SKM-1 (cell line): Measurements from ENCODE around the gene VSIG1.
A peak's percentile ranks its signal among the peaks of the same experiment; 100 is the strongest.

Experiments used
- DNase-seq: peaks from one replicate; lab custom pipeline; 2025; ENCODE audit not compliant: unreplicated experiment; lab: John Stamatoyannopoulos, UW

The VSIG1 gene

DNA sequence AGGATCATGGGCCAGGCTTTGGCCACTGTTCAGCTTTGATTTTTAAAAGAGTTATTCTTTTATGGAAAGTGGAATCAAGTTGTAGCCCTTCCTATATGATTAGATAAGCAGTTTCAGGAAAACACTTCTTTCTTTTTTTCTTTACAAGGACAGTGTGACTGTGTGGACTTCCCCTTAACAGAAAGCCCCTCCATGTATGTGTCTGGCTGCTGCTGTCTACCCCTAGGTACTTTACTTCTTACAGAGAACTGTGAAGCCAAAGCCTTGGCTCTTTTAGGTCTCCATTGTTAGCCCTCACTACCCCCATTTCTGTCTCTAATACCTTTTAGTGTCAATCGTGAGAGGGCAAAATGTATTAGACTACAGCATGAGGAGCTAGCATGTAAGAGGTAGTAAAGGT lies 19.1 kb downstream of the VSIG1 start:
- DNase-seq, result no peak

DNA sequence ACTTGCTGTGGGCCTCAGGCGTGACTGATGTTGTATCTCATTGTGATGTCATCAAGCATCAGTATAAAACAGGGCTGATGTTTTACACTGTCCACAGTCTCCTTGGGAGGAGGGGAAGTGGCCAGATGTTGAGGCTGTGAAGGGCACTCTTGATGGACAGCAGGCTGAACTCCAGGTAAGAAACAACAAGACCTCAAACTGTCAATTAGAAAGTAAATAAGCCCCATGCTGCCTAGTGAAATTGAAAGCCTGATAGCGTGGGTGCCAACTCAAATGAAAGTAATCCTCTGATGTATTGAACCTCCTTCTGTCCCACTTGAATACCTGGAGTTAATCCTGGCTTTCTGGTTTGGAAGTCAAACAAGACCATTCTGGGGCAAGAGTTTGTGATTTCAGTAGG lies 19.7 kb downstream of the VSIG1 start:
- no peak for DNase-seq

DNA sequence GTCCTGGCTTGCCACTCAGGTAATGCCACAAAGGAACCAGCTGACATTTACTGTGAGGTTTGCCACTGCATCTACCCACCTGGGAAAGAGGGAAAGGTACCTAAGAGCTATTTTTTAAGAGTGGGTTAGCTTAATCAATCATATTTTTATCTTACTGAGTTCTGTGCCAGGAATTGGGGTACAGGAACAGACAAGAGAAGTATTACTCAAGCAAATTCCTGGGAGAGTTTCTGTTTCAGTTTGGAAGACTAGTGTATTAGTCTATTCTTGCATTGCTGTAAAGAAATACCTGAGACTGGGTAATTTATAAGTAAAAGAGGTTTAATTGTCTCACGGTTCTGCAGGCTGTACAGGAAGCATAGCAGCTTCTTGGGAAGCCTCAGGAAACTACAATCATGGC lies 23.3 kb downstream of the VSIG1 start:
- DNase-seq, result no peak

DNA sequence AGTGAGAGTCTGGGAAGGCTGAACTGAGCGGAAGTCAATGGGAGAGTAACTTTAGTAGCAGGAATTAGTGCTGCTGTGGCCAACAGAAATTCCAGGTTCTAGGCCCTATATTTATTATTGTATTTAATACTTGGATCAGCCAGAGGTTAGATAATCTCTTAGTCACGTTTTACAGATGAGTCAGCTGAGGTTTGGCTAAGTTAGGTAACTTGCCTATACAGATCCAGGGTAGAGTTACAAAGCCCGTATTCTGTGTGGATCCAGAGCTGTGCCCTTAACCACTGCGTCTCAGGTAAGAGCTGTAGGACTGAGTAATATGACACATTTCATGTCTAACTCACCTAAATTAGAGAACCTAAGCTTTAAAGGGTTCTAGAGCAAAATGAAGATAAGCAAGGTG lies 26.0 kb downstream of the VSIG1 start:
- no peak for DNase-seq

DNA sequence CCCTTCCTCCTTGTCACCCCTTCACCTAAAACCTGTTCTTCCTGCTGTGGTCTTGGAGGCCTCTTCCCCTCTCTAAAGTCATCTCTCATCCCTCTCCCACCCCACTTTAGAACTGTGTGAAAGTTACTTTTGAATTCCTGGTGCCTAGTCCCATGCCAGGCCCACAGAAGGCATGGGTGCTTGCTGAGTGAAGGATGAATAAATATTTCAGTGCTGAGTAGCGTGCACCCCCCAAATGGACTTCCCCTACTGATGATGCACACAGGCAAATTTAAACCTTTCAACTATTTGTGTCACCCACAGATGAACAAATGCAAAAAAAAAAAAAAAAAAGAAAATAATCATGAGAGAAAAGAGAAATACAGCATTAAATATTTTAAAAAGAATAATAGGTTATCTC lies 26.7 kb downstream of the VSIG1 start:
- no peak for DNase-seq

DNA sequence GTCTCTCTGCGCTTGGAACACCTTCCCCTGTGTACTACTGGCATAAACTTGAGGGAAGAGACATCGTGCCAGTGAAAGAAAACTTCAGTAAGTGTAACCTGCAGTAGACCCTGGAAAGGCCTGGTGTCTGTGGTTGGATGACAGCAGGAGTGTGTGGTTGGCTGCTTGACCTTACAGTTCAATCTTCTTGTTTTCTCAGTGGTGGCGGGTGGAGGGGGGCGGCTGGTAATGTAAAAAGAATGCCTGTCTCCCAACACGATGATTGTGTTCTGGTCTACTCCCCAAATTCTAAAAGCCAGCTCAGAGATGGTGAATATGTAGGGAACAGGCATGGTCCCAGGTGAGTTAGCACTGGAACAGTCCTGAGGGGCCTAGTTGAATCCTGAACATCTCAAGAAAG lies 27.9 kb downstream of the VSIG1 start:
- DNase-seq, result no peak

DNA sequence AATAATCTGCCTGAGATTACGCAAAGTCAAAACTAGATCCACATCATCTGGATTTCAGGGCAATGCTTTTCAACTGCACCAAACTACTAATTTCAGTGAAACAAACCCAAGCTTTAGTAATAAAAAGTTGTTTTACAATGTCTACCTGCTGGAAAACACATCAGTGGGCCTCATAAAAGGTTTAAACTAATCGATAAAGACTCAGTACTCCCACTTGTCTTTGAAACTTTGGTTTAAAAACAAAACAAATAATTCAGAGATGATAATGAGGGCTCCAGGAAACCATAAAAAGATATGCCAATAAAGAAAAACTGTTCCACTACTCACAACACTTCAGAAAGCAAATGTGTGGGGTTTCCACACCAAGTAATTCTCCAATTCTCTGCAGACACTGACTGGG lies 36.2 kb downstream of the VSIG1 start:
- DNase-seq, result no peak

DNA sequence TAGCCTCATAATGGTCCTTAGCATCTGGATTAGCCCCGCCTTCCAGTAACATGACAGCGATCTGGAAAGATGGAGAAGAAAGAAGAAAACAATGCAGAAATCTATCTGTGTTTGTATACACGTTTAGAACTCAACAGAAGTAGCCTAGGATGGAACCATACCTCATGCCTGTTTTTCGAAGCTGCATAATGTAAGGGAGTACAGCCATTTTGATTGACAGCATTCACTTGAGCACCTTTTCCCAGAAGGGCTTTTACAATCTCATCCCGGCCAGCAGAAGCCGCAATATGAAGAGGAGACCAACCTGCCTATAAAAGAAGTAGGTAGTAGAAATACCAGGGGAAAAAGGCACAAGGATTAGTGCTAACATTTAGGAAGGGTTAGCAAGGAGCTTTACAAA lies 42.9 kb downstream of the VSIG1 start:
- DNase-seq, result no peak

DNA sequence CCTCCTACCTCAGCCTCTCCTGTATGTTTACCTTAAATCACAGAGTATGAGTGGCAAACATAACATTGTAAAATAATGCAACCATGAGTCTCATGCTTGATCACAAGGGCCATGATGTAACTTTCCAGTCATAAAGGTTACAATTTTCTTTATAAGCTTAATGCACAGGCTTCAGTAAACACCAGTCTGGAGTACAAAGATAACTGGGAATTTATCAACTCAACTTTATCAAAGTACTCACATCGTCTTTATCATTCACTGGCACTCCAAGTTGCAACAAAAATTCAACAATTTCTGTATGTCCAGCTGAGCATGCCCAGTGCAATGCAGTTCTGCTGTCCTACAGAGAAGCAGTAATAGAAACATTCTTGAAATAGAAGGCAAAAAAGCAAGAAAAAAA lies 43.6 kb downstream of the VSIG1 start:
- DNase-seq, result no peak

DNA sequence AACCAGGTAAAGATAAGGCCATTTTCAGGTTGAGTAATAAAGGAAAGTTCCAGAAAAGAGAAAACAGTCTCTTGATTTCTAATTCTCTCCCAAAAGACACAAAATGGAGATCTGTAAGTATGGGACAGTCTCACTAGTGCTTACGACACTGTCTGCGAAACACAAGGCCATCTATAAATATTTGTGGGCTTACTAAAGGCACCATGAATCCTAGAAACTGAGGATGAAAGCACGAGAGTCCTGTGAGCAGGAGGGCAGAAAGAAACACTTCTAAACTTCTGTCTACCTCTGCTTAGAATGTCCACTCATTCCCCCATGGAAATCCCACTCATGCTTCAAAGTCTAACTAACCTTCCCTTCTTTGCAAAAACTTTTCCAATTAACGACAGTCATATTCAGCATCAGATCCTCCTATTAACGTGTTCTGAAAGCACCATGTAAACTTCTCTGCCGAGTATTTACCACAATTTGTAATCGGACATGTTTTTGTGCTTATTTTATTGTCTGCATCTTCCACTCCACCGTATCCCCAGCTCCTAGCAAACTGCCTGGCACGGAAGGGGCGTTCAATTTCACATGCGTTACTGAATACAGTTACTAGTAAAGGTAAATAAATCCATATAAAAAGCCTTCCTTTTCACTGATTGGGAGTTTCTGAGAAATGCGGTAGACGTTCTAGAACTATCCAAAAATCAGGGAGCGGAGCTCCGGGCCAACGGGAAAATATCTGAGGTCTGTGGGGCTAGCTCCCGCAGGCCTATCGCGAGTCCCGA lies 45.8 kb downstream of the VSIG1 start:
- no peak for DNase-seq

DNA sequence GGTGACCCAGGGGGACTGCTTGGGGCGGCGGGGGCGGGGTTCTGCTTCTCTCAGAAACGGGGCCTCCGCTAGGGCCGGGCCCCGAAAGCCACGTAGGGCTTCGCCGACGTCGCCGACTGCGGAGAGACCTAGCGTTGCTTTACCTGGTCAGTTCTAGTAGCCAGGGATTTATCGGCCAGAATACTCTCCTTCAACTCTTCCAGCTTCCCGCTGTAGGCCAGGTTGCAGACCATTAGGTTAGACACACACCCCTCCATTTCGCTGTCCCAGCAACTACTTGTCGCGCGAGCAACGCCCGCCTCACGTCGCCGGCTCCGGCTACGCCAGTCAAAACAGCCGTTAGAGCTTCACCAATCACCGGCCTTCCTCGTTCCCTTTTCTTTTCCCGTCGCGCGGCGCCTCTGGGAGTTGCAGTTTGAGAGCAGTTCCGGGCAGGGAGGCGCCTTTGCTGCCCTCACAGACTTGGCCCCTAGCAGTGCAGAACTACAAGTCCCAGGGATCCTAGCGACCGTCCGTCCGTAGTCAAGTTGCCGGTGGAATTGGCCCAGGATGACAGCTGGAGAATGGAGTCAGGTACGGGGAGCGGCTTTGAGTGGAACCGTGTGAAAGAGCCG lies 46.5 kb downstream of the VSIG1 start, which contains the start of the genes ATG4A and PSMD10:
Gene ATG4A, plus strand, starts transcription at position 515 of the 614 bp plus-strand sequence. Its CDS starts 49 bp downstream, at position 564.
Gene PSMD10, minus strand, starts transcription at position 279 of the 614 bp plus-strand sequence. Its CDS starts 22 bp downstream, at position 257.
- DNase-seq, result peak; percentile 76

DNA sequence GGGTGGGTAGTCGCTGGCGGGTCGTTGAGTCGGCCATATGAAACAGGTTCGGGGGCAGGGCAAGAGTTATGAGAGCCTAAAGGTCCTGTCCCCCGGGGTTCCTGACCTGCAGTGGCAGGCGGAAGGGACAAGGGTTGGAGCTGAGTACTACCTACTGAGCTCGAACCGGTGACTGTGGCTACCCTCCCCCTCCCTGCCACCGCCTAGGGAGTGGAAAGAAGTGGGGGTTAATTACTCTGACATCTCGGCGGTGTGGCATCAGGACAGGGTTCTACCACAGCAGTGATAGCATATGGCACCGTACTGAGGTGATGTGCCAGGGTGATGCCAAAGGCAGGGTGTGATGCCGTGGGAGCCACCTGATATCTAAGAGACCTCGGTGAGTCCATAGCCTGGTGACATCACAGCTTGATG lies 47.0 kb downstream of the VSIG1 start:
- DNase-seq, result no peak

DNA sequence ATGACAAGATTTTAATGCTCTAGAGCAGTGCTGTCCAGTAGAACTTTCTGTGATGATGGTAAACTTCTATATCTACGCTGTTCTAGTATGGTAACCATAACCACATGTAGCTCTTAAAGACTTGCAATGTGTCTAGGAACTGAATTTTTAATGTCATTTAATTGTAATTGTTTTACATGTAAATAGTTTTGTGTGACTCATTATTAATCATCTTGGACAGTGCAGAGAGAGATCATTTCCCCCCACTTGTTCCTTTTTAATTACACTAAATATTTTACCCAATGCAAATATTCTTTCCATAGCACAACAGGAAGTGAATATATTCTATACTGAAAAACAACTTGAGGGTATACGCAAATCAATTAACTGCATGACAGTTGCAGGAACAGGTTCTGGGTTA lies 52.5 kb downstream of the VSIG1 start:
- DNase-seq, result no peak

DNA sequence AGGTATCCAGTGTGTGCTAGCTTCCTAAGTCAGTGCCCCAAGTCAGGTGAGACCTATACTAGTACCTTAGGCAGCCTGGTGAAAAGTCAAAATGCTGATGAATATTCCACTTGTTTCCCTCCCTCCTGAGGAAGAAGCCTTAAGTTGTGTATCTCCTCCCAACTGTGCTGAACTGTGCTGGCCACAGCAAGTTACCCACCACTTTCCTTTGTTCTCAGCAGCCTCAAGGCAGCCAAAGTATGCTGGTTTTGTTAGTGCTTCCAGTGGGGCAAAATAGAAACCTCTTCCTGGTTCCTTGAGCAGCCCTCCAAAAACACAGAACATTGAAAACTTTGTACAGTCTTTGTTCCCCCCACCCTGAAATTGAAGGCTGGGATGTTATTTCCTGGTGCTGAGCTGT lies 60.6 kb downstream of the VSIG1 start:
- no peak for DNase-seq

DNA sequence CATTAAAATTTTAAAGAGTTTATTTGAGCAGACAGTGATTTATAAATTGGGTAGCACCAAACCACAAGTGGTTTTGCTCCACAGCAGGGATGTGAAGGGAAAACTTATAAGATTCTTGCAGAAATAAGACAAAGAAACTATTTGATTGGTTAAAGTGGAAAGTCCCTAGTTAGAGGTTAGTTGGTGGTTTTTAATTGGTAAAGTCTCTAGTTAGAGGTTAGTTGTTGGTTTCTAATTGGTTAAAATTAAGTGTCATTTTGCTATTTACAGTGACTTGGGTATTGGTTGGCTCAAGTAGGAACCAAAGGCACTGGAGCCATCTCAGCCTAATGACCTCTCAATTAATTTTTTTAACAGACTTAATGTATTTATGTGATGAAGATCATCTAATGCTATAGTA lies 69.7 kb downstream of the VSIG1 start:
- no peak for DNase-seq

DNA sequence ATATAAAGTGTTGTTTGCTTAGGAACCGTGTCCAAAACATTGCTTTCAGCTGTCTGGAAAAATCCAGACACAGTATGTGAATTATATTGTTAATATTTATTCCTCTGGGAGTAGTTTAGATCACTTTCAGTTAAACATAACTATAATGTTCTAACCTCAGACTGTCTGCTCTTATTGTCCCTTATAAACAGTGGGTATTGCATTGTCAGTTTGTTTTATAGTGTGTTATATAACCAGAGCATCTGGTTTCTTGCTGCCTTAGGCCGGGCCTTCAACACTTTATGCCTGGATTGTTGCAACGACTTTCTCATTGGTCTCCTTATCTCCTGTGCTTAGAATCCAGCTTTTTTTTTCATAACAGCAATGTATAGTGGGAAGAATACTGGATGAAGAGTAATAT lies 73.1 kb downstream of the VSIG1 start:
- DNase-seq, result no peak

DNA sequence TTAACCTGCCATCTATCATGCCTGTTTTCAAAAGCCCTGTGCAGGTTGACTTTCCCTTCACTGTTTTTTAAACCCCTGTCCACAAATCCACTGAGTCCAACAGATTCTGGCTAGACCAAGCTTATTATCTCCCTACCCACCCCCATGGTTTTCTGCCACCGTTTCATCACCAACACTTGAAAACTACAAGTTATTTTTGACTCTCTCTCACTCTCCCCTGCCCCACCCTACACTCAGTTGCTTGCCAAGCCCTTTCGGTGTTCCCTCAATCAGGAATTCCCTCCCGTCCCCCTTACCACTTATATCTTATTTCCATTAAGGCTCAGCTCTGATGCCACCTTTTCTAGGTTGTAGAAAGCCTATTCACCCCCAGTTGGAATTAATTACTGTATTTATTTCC lies 76.4 kb downstream of the VSIG1 start:
- no peak for DNase-seq

DNA sequence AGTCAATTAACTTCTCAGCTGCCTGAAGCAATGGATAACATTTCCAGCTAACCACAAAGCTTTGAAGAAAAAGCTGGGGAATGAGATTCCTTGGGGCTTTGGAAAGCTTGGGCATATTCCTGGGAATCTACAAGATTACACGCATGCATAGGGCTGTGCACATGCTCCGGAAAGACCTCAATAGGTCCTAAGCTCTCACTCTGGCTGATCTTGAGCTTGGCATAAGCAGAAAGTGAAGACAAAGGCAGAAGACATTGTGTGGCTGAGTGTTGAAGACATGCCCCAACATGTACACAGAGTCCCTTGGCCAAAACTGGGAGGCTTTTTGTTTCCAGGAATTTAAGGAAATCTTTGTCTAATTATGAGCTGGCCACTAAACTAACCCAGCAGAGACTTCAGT lies 77.9 kb downstream of the VSIG1 start:
- DNase-seq, result no peak

DNA sequence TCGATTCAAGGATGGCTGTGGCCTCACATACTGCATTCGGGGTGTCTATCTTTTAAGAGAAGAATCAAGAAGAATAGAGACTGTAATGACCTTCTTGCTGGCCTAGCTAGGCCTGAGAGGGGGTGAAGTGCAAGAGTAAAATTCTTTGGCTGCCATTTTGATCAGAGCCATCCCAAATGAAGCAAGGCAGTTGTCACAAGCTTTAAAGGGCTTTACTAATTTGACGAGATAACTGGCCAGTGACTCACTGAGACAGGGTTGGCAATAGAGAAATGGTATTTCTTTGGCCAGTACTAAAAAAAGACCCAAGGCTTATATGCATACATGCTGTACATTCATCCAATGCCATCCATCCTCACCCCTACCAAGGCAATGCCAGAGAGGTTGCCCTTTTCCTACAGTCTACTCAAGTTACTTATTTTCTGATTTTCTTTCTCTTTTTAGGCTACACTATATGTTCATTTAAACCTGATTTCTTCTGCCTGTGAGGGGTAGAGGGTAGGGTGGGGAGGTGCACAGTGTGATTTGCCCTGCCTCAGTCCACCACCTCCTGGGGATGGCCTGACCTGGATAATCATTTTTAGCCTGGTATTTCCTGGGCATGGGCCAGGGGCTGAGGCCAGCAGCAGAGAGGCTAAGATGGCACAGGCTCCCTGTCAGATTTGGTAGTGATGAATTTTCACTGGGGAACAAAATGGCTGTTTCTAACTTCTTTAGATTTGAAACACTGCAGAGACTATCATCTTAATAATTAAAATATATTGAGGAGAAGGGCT lies 78.9 kb downstream of the VSIG1 start:
- no peak for DNase-seq

DNA sequence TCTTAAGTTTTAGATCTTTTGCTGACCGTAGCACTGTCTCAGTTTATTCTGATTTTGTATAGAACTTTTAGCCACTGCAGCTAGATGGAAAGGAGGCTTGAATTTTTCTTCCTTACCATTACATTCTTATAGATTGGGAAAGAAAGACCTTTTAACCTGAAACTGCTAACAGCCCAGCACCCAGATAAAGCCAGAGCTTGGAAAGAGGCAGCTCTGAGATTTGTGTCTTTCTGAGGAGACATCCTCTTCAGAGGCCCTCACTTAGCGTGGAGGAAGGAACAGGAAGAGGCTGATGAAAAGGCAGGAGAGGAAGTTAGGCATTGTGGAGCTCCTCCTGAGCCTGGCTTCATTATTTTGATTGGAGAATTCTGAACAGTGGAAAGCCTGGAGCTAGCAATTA lies 81.8 kb downstream of the VSIG1 start:
- no peak for DNase-seq

DNA sequence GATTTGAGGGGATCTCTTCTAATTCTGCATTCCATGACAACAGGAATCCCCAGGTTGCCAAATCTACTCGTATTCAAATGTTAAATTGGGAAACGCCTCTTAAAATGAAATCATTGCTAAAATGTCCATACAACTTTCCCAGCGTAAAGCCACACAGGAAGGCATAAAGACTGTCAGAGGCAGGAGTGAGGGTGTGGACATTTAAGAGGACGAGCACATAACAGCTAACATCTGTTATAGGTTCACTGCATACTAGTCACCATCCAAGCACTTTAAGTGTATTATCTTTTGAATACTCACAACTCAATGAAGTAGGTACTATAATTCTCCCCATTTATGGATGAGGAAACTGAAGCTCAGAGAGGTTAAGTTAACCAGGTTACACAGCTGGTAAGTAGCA lies 82.3 kb downstream of the VSIG1 start:
- no peak for DNase-seq
